ENCODE data around the gene SSBP2. TPM values are rescaled to one million over a fixed set of nuclear protein-coding genes. Genes with fewer than 3 reads are reported as not detected.

The SSBP2 gene
- total RNA-seq, 1 donor from 2014 or later: 149 TPM

DNA sequence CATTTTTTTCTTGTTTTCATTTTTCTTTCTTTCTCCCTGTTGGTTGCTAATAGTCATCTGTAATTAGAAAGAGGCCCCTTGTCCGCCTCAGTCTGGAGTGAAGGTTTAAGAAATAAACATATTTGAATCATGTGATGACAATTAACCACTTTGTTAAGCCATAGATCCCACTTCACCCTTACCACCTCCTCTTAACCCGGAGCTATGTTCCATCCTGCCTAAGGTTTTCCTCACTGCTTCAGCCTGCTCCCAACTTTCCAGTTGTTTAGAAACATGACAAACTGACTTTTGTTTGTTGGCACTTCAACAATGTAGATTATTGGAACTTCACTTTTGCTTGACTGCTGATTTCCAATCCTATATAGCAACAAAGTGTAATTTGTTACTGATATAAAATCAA, 37.4 kb upstream of the SSBP2 start:
- TF ChIP-seq, protein P1, sequence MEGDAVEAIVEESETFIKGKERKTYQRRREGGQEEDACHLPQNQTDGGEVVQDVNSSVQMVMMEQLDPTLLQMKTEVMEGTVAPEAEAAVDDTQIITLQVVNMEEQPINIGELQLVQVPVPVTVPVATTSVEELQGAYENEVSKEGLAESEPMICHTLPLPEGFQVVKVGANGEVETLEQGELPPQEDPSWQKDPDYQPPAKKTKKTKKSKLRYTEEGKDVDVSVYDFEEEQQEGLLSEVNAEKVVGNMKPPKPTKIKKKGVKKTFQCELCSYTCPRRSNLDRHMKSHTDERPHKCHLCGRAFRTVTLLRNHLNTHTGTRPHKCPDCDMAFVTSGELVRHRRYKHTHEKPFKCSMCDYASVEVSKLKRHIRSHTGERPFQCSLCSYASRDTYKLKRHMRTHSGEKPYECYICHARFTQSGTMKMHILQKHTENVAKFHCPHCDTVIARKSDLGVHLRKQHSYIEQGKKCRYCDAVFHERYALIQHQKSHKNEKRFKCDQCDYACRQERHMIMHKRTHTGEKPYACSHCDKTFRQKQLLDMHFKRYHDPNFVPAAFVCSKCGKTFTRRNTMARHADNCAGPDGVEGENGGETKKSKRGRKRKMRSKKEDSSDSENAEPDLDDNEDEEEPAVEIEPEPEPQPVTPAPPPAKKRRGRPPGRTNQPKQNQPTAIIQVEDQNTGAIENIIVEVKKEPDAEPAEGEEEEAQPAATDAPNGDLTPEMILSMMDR (IDR thresholded peaks at IDR 0.05; ENCODE audit: unreplicated experiment): no peak
- no peak overlapping the region for H3K4me3 Mint-ChIP-seq (ENCODE audit: unreplicated experiment)
- peaks cover 14% of the 10 kb centered on the region for H3K4me1 Mint-ChIP-seq (ENCODE audit: unreplicated experiment)
- H3K27me3 Mint-ChIP-seq (ENCODE audit: unreplicated experiment): peaks cover 1% of the 10 kb centered on the region
- no peaks in the 10 kb centered on the region for H3K9me3 Mint-ChIP-seq (ENCODE audit: unreplicated experiment)
- no peaks in the 10 kb centered on the region for H3K36me3 Mint-ChIP-seq (ENCODE audit: low read depth, unreplicated experiment)
- DNase-seq (ENCODE audit: low spot score): no peak
- peak overlapping the region; percentile 43 for H3K27ac Mint-ChIP-seq (ENCODE audit: unreplicated experiment)

DNA sequence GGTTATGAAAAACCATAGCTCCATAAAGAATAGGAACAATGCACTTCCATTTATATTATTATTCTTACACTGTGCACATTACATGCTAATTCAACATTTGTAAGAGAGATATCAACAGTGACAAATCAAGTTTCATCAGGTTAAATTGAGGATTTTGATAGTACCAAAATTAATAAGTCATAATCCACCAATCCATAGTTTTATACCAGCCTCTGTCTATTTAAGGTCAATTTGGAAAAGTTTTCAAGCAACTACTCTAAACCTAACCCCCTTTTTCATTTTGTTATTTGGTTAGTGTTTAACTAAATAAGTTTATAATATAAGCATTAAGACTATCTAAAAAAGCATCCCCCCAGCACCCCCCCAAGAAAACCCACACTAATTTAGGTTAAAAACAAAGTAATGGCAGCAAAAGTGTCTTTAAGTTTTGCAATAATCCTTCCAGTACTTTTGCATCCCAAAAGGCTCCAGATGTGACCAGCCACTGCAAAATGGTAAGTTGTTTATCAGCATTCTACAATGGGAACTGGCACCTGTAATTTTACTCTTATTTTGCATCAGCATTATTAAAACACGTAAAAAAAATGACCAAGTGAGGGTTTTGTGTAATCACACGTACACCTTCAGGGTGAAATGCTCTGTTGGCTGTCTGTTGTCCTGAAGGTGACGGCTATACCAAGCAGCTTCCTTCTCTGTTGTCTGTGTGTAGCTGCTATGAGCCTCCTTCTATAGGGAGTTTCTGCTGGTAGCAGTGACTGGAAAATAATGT, 36.8 kb upstream of the SSBP2 start:
- H3K36me3 Mint-ChIP-seq (ENCODE audit: low read depth, unreplicated experiment): no peaks in the 10 kb centered on the region
- TF ChIP-seq, protein P1 (IDR thresholded peaks at IDR 0.05; ENCODE audit: unreplicated experiment): no peak
- H3K27me3 Mint-ChIP-seq (ENCODE audit: unreplicated experiment): peaks cover 1% of the 10 kb centered on the region
- peaks cover 14% of the 10 kb centered on the region for H3K4me1 Mint-ChIP-seq (ENCODE audit: unreplicated experiment)
- H3K27ac Mint-ChIP-seq (ENCODE audit: unreplicated experiment): peak overlapping the region; percentile 43
- DNase-seq (ENCODE audit: low spot score): no peak
- H3K4me3 Mint-ChIP-seq (ENCODE audit: unreplicated experiment): no peak overlapping the region
- no peaks in the 10 kb centered on the region for H3K9me3 Mint-ChIP-seq (ENCODE audit: unreplicated experiment)

DNA sequence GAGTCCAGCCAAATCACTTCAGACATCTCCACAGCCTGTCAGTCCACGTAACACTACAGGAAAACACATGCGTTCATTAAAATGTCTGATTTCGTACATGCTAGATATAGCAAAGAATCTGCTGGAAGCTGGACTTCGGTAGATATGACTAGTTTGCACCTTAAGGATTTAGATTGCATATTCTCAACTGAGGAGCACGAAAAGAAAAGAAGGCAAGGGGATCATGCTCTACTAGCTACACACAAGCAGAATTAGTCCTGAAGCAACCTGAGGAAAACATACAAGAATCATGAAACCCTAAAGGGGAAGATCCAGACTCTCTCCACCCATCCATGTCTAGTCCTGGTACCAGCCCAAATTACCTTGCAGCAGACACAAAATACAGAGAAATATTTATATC, 36.1 kb upstream of the SSBP2 start:
- Mint-ChIP-seq H3K9me3 (ENCODE audit: unreplicated experiment) (no peaks in the 10 kb centered on the region), H3K4me3 (ENCODE audit: unreplicated experiment) (no peak overlapping the region), H3K4me1 (ENCODE audit: unreplicated experiment) (peaks cover 14% of the 10 kb centered on the region), H3K27ac (ENCODE audit: unreplicated experiment) (no peak overlapping the region), H3K27me3 (ENCODE audit: unreplicated experiment) (peaks cover 1% of the 10 kb centered on the region), H3K36me3 (ENCODE audit: low read depth, unreplicated experiment) (no peaks in the 10 kb centered on the region)
- no peak for DNase-seq (ENCODE audit: low spot score)
- TF ChIP-seq, protein P1 (IDR thresholded peaks at IDR 0.05; ENCODE audit: unreplicated experiment): no peak

DNA sequence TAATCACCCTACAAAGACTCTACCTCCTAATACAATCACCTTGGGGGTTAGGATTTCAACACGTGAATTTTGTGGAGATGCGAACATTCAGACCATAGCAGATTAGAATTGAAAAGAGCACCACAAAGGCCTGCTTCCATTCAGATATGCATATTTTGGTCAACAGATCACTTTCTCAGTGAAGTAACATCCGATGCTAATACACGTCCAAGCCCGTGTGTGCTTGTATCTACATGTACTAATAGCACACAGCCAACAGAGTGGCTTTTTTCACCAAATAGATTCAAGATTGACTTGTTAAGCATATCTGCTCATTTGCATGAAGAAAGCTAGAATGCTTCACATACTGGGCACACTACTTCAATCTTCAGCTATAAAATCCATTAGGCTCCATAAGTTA, 35.6 kb upstream of the SSBP2 start:
- Mint-ChIP-seq H3K27me3 (ENCODE audit: unreplicated experiment) (peaks cover 1% of the 10 kb centered on the region), H3K9me3 (ENCODE audit: unreplicated experiment) (no peaks in the 10 kb centered on the region), H3K4me1 (ENCODE audit: unreplicated experiment) (peaks cover 14% of the 10 kb centered on the region), H3K4me3 (ENCODE audit: unreplicated experiment) (no peak overlapping the region), H3K36me3 (ENCODE audit: low read depth, unreplicated experiment) (no peaks in the 10 kb centered on the region), H3K27ac (ENCODE audit: unreplicated experiment) (no peak overlapping the region)
- no peak for DNase-seq (ENCODE audit: low spot score)
- TF ChIP-seq, protein P1 (IDR thresholded peaks at IDR 0.05; ENCODE audit: unreplicated experiment): no peak

DNA sequence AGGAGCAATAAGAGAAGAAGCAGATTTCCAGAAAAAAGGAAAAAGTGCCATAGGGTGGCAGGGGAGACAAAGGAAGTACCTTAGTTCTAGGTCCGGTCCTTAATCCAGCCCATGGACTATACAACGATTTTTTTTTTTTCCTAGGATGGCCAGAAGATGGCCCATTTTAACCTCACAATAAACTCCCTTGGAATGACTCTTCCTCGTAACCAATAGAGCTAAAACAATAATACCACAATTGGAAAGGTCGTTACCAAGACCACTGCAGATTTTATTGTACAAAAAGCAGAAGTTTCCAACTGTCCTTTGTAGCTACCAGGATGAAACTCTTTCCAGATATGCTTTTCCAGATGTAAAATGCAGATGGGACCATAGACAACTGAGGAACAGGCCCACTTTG, 34.4 kb upstream of the SSBP2 start:
- H3K9me3 Mint-ChIP-seq (ENCODE audit: unreplicated experiment): no peaks in the 10 kb centered on the region
- H3K4me1 Mint-ChIP-seq (ENCODE audit: unreplicated experiment): peaks cover 14% of the 10 kb centered on the region
- no peak for DNase-seq (ENCODE audit: low spot score)
- no peak overlapping the region for H3K27ac Mint-ChIP-seq (ENCODE audit: unreplicated experiment)
- peaks cover 1% of the 10 kb centered on the region for H3K27me3 Mint-ChIP-seq (ENCODE audit: unreplicated experiment)
- H3K36me3 Mint-ChIP-seq (ENCODE audit: low read depth, unreplicated experiment): no peaks in the 10 kb centered on the region
- TF ChIP-seq, protein P1 (IDR thresholded peaks at IDR 0.05; ENCODE audit: unreplicated experiment): no peak
- H3K4me3 Mint-ChIP-seq (ENCODE audit: unreplicated experiment): no peak overlapping the region

Data from endothelial cell (in vitro differentiated cells).